NCI-H1694 (cell line): ENCODE results near the gene LRCH4.

Experiments
- DNase-seq: peaks from one replicate; lab custom pipeline; 2025; lab: John Stamatoyannopoulos, UW

LRCH4 gene, protein sequence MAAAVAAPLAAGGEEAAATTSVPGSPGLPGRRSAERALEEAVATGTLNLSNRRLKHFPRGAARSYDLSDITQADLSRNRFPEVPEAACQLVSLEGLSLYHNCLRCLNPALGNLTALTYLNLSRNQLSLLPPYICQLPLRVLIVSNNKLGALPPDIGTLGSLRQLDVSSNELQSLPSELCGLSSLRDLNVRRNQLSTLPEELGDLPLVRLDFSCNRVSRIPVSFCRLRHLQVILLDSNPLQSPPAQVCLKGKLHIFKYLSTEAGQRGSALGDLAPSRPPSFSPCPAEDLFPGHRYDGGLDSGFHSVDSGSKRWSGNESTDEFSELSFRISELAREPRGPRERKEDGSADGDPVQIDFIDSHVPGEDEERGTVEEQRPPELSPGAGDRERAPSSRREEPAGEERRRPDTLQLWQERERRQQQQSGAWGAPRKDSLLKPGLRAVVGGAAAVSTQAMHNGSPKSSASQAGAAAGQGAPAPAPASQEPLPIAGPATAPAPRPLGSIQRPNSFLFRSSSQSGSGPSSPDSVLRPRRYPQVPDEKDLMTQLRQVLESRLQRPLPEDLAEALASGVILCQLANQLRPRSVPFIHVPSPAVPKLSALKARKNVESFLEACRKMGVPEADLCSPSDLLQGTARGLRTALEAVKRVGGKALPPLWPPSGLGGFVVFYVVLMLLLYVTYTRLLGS

DNA sequence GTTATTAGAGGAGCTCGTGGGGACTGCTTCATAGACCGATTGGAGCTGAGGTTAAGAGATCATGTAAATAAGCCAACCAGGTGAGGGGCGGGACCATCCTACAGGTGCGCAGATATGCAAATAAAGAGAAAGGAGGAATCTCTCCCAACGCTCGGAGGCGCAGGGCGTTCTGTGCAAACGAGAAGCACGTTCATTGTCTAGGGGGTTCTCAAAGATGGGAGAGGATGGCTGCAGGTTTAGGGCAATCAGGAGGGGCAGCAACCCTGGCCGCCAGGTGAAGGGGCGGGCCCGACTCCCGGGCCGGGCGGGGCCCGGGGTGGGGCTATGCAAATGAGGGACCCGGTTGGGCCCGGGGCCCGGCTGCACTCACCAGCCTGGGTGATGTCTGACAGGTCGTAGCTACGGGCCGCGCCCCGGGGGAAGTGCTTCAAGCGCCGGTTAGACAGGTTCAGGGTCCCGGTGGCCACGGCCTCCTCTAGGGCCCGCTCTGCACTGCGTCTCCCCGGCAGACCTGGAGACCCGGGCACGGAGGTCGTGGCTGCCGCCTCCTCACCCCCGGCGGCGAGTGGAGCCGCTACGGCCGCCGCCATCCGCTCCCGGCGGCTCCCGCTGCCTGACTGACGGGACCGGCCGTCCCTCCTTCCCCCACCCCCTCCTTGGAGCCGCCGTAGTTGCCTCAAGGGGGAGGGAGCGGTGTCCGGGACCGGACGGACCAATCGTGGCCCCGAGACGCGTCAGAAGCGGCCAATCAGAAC, at the start of gene LRCH4:
LRCH4 (minus strand) TSS at position 619 of the 755 bp plus-strand sequence; CDS start at position 590, 29 bp downstream.
- DNase-seq = peak; percentile 24

DNA sequence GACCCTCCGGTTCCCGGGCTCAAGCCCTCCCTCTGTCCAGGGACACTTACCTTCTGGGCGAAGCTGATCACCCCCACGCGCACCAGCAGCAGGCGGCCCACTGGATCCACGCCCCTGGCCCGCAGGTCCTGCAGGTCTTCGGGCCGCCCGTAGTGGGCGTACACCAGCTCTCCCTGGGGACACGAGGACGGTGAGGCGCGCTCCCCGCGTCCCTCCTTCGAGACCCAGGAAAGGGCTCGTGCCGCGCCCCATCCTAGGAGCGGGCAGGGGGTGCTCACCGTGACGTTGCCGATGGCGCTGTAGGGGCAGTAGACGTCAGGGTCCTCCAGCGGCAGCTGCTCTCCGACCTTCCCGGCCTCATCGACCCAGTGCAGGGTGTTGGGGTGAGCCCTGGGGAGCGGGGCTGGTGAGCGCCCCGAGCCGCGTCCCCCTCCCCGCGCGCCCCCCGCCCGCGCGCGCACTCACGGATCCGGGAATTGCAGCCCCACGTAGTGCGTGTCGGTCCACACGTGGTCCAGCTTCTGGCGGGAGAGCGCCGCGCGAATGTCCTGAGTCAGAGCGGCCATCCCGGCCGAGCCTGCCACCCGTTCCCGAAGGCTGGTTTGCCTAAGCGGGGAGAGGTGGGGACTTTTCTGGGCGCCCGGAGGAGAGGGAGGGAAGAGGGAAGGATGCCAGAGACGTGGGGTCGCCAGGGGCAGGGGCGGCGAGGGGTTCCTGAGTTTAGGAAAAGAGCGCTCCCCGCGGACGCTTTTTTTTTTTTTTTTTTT, 47.2 kb upstream of the LRCH4 start:
- DNase-seq = no peak

DNA sequence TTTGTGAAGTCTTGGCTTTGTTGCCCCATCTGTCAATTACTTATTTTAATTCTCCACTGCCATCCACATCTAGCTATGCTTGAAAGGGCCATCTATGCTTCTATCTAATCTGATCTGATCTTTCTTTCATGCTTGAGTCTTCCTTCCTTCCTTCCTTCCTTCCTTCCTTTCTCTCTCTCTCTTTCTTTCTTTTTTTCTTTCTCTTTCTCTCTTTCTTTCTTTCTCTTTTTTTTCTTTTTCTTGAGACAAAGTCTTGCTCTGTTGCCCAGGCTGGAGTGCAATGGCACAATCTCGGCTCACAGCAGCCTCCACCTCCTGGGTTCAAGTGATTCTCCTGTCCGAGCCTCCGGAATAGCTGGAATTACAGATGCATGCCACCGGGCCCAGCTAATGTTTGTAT, 44.1 kb upstream of the LRCH4 start:
- no peak for DNase-seq

DNA sequence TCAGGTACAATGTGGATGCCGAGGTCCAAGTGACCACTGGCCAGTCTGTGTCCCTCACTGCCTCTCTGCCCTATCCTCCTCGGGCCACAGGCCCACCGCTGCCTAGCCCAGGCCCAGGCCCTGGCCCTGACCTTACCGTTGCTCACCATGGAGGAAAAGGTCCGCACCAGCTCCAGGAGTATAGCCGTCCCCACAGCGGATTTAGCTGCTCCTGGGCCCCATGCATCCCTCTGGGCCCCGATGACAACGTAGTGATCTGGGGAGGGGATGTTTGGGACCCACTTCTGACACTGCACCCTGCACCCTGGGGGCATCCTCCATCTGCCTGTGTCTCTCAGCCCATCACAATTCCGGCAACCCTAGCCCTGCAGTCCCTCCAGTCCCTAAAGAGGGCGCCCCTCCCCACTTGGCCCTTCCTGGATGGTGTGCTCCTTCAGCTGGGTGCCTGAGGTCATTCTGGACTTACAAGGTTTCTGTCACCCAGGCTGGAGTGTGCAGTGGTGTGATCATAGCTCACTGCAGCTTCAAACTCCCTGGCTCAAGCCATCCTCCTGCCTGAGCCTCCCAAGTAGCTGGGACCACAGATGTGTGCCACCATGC, 43.3 kb upstream of the LRCH4 start:
- DNase-seq = no peak

DNA sequence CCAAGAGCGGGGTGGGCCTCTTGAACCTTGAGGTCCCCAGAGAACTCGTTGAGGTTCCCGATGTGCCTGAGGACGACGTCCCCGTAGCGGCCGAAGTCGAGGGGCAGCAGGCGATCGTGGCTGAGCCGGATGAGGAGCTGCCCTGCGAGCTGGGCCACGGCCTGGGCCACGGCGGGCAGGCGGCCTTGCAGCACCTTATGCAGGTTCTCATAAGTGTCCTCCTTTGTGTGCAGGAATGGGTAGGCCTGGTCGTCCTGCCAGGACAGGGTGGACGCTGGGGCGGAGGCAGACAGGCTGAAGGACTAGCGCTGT, 41.3 kb upstream of the LRCH4 start:
- DNase-seq = no peak

DNA sequence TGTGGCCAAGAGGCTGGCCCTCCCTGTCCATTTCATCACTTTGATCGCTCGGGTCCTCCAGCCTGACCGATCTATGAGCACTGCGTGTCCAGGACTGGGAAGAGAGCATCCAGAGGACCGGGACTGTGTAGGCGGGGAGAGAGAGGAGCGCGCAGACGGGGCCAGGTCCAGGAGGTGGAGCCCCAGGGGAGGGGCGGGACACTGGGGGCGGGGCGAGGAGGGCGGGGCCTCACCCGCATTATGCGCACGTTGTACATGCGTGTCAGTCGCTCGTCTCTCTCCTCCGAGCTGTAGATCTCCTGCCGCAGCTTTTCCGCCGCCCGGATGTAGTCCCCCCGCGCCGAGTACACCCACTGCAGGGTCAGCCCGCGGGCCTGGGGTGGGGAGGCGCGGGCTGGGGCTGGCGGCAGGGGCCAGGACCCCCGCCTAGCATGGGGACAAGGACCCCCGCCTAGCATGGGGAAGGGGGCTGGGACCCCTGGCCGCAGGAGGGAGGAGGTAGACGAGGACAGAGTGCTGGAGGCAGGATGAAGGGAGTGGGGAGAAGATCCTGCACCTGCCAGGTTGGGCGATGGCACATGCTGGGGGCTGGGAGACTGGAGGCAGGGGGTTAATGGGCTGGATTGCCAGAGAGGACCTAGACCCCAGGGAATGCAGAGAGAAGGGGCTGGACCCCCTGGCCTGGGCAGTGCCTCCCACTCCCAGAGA, 40.8 kb upstream of the LRCH4 start:
- peak; percentile 67 for DNase-seq

DNA sequence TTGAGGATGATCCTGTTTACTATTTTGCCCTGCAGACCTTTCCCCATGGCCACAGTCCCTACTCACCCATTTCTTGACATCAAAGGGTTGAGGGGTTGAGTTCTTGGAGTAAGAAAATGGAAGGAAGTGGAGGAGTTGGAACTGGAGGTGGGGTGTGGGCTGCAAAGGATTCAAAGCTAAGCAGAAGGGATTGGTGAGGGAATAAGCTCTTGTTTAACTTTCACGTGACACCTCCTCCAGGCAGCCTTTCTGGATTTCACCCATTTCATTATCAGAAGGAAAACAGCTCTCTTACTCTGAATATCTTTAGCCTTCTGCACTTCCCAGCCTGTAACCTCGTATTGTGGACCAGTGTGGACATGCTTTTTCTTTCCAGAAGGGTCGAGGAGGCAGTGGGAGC, 40.1 kb upstream of the LRCH4 start:
- no peak for DNase-seq

DNA sequence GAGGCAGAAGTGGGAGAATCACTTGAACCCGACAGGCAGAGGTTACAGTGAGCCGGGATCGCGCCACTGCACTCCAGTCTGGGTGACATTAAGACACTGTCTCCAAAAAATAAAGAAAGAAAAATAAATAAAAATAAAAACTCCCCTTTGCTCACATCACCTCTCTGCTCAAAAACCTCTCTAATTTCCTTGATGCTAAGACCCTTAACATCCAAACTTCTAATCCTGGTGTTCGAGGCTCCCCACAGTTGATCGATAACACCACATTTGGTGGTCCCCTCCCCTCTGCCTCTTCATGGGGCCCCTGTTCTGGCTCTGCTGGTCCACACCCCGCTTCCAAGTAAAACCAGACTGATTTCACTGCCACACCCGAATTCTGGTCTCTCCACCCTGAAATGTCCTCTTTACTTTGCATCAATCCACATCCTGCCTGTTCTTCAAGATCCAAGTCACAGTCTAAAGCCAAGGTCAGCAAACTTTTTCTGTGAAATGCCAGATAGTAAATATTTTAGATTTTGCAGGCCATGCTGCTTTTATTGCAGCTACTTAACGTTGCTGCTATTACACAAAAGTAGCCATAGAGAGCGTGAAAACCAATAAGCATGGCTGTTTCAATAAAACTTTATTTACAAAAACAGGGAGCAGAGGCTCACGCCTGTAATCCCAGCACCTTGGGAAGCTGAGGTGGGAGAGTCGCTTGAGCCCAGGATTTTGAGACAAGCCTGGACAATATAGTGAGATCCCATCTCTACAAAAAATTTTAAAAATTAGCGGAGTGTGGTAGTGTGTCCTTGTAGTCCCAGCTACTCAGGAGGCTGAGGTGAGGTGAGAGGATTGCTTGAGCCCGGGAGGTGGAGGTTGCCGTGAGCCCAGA, 38.3 kb upstream of the LRCH4 start:
- no peak for DNase-seq

DNA sequence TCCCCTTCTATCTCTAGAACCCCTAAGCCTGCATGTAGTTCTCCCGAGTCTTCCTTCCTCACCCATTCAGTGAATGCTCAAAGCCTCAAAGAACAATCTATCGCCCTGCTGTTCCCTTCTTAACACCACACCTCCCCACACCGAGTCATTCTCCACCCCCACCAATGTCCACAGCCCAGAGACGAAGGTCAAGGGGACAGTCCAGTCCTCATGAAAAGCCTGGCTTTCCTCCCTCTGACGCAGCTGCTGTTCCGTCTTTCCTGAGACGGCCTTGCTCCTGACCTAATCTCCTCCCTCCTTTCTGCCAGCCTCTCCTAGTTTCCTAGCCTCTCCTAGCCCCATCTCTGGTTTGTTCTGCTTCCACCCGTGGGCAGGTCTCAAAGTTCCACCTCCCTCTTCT, 35.6 kb upstream of the LRCH4 start:
- DNase-seq = no peak

DNA sequence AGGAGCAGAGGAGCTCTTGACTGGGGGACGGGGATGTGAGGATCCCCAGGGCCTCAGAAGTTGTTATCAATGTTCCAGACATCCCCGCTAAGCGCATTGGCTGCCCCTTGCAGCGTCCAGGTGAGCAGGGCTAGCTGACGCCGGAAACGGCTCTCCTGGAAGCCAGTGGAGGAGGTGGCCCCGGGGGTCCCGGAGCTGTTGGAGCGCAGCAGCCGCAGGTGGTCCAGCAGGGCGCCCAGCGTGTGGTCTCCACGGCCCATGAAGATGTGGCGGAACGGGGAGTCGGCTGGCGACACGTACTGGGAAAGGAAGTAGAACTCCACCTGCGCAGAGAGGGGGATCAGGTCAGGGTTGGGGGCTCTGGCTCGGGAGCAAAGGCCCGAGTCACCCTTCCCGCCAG, 34.9 kb upstream of the LRCH4 start:
- no peak for DNase-seq

DNA sequence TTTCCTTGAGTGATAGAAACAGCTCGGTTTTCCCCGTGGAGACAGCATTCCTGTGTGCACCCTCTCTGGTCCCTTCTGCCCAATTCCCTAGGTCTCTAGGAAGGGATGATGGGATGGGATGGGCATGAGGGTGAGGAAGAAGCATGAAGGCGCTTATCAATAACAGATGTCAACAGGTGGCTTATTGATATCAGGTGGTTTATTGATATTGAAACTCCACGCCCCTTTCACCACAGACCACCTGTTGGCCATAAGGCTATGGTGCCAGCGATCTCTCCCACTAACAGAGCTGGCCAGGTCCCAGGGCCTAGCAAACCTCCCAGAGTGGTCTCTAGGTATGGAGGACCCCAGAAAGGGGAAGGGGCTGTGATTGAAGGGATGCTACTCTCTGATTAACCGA, 34.3 kb upstream of the LRCH4 start:
- no peak for DNase-seq

DNA sequence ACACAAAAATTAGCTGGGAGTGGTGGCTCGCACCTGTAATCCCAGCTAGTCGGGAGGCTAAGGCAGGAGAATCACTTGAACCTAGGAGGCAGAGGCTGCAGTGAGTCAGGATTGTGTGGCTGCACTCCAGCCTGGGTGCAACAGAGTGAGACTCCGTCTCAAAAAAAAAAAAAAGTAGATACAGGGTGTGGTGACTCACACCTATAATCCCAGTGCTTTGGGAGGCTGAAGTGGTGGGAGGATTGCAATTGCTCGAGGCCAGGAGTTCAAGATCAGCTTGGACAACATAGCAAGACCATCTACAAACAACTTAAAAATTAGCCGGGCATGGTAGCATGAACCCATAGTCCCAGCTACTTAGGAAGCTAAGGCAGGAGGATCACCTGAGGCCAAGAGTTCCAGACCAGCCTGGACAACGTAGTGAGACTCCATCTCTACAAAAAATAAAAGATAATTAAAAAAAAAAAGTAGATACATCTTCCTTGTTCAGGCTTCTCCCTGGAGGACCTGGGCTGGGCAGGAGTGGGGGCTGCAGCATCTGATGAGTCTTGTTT, 28.5 kb upstream of the LRCH4 start:
- DNase-seq = no peak

DNA sequence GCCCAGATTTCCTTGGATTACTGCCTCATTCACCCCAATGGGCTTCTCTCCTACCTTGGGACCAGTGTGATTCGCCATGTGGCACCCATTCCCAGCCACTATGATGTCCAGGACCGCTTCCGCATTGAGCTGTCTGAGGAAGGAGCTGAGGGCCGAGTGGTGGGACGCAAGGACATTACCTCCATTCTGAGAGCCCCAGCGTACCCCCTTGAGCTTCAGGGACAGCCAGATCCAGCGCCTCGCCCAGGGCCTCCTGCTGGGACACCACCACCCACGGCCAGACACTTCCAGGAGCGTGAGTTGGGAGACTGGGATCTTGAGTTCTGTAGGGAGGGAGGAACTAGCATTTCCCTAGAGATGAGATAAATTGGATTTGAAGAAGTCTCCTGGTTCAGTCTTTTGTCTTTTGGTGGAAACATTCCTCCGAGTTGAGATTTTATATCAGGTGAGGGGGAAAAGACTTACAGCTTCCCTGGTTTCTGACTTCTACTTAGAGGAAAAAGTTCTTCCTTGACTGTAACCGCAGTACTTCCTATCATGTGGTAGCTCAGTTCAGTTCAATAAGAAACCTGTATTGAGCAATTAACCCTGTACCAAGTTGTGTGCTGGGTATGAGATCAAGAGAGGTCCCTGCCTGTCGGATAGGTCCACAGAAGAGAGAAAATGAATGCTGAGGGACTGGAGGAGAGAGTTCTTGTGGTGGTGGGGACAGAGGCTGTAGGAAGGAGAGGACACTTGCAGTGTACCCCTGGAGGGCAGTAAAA, 27.7 kb upstream of the LRCH4 start:
- DNase-seq = no peak

DNA sequence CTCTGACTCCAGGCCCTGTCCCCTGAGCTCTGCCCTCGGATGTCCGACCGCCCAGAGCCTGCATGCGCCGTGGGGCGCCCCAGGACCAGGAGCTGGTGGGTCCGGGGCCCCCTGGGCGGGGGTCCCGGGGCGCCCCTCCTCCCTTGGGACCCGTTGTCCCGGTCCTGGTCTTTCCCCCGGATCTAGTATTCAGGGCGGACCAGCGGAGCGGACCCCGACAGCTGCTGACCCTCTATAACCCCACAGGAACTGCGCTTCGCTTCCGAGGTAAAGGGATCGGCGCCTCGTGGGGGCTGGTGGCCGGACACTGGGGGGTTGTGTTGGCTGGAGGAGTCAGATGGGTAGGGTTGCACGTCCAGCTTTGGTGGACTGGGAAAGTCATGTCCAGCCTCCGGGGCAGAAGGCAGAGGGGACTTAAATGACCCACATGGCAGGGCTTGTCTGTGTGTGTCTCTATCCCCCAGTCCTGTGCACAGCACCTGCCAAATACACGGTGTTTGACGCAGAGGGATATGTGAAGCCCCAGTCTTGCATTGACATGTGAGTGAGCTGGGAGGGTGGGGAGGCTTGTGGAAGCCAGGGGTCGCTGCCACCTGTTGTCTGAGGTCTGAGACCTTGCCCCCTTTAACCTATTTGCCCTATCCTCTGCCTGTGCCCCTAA, 26.9 kb upstream of the LRCH4 start:
- no peak for DNase-seq

DNA sequence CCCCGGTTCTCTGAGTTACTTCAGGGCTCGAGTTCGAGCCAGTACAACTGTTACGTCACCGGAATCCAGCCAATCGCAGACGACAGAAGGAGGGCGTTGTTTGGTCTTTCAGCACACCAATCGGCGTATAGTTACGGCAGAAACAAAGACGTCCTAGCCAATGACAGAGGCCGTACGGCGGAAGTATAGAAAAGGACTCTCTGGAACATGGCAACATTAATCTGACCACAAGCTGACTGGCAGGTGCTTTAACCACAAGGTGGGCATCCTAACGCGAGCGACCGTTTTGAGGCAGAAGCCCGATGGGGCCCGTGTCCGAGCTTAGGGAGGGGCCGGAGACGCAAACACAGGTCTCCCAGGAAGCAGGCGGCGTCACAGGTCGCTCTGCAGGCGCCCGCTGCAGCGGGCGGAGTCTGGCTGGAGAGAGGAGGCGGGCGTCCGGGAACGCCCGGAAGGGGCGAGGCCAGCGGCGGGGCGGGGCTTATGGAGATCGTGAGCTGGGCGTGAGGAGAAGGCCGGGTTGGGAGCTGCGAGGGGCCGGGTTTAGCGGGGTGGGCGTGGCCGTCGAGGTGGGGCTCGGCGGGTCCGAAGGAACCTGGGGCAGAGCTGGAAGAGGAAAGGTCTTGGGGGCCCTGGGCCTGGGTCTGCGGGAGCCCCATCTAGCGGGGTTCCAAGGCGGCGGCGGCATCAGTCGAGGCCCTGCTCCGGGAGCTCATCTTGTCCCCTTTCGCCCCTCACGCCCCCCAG, 26.2 kb upstream of the LRCH4 start, which contains the start of gene MOSPD3:
MOSPD3 (plus strand) TSS at position 558 of the 747 bp plus-strand sequence. CDS start 252 bp downstream, outside the sequence.
- DNase-seq = peak; percentile 99

DNA sequence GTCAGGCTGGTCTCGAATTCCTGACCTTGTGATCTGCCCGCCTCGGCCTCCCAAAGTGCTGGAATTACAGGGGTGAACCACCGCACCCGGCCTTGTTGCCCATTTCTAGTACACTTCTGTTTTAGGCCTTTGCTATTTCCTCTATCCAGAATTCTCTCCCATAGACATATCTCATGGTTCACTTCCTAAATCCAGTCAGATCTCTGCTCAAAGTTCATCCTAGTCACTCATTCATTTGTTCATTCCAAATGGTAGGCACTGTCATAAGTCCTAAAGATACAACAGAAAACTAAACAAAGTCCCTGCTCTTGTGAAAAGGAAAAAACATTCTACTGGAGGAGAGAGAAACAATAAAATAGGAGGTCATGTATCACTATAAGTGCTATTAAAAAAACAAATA, 24.0 kb upstream of the LRCH4 start:
- DNase-seq = no peak

DNA sequence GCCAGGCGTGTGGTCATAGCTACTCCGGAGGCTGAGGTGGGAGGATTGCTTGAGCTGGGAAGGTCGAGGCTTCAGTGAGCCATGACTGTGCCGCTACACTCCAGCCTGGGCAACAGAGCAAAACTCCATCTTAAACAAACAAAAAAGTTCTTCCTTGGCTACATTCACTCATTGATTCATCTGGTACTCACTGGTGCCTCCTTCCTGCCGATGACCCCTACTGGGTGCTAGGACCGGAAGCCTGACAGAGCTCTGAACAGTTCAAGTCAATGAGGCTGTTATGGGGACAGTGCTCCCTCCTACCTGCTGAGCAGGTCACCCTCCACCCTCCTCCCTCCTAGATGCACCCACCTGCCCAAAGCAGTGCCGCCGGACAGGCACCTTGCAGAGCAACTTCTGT, 21.2 kb upstream of the LRCH4 start:
- no peak for DNase-seq

DNA sequence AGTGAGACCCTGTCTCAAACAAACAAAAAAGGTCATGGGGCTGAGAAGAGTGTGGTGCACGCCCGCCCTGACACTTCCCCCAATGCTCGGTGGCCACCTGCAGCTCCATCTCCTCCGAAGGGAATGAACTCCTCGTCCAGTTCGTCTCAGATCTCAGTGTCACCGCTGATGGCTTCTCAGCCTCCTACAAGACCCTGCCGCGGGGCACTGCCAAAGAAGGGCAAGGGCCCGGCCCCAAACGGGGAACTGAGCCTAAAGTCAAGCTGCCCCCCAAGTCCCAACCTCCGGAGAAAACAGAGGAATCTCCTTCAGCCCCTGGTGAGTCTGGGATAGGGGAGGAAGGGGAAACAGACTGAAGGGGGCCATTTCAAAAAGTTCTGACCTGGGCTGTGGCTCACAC, 20.4 kb upstream of the LRCH4 start:
- no peak for DNase-seq
